ENCODE results near the gene ZNF23.
"Not testable (repeated sequence)": the region's sequence is repeated elsewhere in the genome, so short reads cannot be mapped to it uniquely, and the experiment has no call there.

ZNF23 gene

GRCh38 chr16:71461686-71462648, at the start of gene ZNF23:
ZNF23 (minus strand) TSS chr16:71462247; CDS start chr16:71456796, 5,451 bp downstream.
- peak; percentile 26 for DNase-seq

- DNase-seq: no peak
Observed at GRCh38 chr16:71507061-71507460, 45.0 kb upstream of the ZNF23 start.

- no peak for DNase-seq
Observed at GRCh38 chr16:71504901-71505300, 42.9 kb upstream of the ZNF23 start.

GRCh38 chr16:71504051-71504450, 42.0 kb upstream of the ZNF23 start:
- DNase-seq: not testable (repeated sequence)

- no peak for DNase-seq
Observed at GRCh38 chr16:71501547-71501946, 39.5 kb upstream of the ZNF23 start.

- DNase-seq: no peak
Observed at GRCh38 chr16:71500964-71501363, 38.9 kb upstream of the ZNF23 start.

- DNase-seq: peak; percentile 4
Observed at GRCh38 chr16:71499775-71500364, 37.8 kb upstream of the ZNF23 start.

- no peak for DNase-seq
Observed at GRCh38 chr16:71498031-71498430, 36.0 kb upstream of the ZNF23 start.

- no peak for DNase-seq
Observed at GRCh38 chr16:71493213-71493612, 31.2 kb upstream of the ZNF23 start.

- no peak for DNase-seq
Observed at GRCh38 chr16:71492786-71493185, 30.7 kb upstream of the ZNF23 start.

- no peak for DNase-seq
Observed at GRCh38 chr16:71491054-71491453, 29.0 kb upstream of the ZNF23 start.

- no peak for DNase-seq
Observed at GRCh38 chr16:71490361-71490760, 28.3 kb upstream of the ZNF23 start.

- no peak for DNase-seq
Observed at GRCh38 chr16:71489122-71489521, 27.1 kb upstream of the ZNF23 start, which contains the start of gene ZNF19. ZNF19 (minus strand) TSS chr16:71489324; CDS start chr16:71482114, 7,210 bp downstream.

GRCh38 chr16:71484006-71484893, 22.2 kb upstream of the ZNF23 start:
- peak; percentile 53 for DNase-seq

- DNase-seq: no peak
Observed at GRCh38 chr16:71482569-71482968, 20.5 kb upstream of the ZNF23 start.

- DNase-seq: no peak
Observed at GRCh38 chr16:71480956-71481355, 18.9 kb upstream of the ZNF23 start.

GRCh38 chr16:71479420-71479819, 17.4 kb upstream of the ZNF23 start:
- DNase-seq: peak; percentile 3

GRCh38 chr16:71476457-71477124, 14.5 kb upstream of the ZNF23 start:
- no peak for DNase-seq

GRCh38 chr16:71474864-71475263, 12.8 kb upstream of the ZNF23 start:
- no peak for DNase-seq

- no peak for DNase-seq
Observed at GRCh38 chr16:71473891-71474290, 11.8 kb upstream of the ZNF23 start.

GRCh38 chr16:71472931-71473330, 10.9 kb upstream of the ZNF23 start:
- no peak for DNase-seq

GRCh38 chr16:71472051-71472450, 10.0 kb upstream of the ZNF23 start:
- no peak for DNase-seq
